GM12875 (cell line): Measurements from ENCODE around the gene NUDT12.

ENCODE experiments used
- H3K4me3 ChIP-seq: one replicate; pipeline ENCODE4 v1.5.1; 2011; ENCODE audit warnings: low read depth, low read length, control low read depth
- TF ChIP-seq, protein P1 (sequence below): IDR thresholded peaks from 2 replicates; pipeline ENCODE4 v1.5.1; 2011; ENCODE audit warnings: low read depth, mild to moderate bottlenecking, control low read depth, inconsistent platforms, low read length, moderate library complexity, borderline replicate concordance; ENCODE audit not compliant: insufficient read depth

NUDT12 gene

DNA sequence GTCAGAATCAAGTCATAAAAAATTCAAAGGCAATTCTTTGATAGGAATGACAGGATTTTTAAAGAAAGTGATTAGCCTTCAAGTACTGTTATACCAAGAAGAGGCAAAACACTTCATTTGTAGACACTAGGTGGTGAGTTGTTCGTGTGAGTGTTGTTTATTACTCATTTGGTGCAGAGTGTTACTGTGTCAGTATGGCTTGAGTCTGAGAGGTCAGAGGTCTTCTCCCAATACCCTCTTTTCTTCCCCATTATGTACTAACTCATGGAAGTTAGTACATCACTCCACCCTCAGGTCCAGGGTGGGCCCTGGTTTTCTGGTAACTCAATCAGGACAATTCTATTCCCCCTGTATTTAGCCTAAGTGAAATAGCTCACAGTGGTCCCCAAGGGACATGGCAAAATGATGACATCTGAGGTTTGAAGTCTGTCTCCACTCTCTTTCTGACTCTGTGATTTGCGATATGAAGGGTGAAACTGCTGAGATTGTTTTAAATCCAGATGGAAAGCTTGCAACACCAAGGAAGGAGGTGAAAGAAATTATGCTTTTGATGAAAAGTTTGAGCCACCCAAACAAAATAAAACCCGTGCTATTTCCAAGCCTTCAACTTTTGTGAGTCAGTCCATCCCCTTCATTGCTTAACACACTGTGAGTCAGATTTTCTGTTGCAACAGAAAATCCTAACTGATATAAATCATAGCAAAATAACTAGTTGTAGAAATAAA is 56.8 kb downstream of the NUDT12 start:
- no peak overlapping the region for H3K4me3 ChIP-seq
- TF ChIP-seq, protein P1, sequence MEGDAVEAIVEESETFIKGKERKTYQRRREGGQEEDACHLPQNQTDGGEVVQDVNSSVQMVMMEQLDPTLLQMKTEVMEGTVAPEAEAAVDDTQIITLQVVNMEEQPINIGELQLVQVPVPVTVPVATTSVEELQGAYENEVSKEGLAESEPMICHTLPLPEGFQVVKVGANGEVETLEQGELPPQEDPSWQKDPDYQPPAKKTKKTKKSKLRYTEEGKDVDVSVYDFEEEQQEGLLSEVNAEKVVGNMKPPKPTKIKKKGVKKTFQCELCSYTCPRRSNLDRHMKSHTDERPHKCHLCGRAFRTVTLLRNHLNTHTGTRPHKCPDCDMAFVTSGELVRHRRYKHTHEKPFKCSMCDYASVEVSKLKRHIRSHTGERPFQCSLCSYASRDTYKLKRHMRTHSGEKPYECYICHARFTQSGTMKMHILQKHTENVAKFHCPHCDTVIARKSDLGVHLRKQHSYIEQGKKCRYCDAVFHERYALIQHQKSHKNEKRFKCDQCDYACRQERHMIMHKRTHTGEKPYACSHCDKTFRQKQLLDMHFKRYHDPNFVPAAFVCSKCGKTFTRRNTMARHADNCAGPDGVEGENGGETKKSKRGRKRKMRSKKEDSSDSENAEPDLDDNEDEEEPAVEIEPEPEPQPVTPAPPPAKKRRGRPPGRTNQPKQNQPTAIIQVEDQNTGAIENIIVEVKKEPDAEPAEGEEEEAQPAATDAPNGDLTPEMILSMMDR, result no peak

DNA sequence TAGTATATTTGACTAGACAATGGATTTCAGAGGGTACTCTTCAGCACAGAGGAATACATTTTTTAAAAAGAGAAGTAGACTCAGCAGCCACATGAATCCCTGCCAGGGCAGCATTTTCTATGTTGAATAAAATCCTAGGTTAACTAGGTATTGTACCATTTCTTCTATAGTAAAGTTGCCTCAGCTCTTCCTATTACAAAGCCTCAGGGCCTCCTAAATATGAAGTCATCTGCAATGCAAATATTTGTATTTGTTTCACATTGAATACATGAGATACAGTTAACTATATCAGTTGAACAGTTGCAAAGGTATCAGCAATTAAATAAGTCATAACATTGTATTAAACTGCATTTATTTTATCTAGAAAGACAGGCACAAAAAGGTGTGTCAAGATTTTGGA is 59.5 kb downstream of the NUDT12 start:
- TF ChIP-seq, protein P1, result no peak

DNA sequence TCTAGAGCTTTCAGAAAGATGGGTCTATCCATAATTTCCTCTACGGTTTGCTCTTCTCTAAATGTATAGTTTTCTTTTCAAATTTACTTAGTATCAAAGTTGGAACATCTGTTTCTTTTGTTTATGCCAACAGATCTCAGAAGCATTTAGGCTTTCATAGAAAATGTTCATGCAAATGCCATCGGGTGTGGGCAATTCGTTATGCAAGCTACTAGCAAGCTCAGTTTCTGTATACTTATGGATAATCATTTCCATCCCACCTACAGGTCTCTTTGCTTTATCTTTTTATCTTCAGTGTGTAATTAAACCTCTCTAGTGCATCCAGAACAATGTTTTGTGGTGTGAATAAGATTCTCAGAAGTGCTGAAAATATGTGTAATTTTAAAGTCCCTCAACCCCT is 59.9 kb downstream of the NUDT12 start:
- H3K4me3 ChIP-seq, result no peak overlapping the region
- TF ChIP-seq, protein P1, result no peak

More for the DNA sequence above, 59.5 kb downstream of the NUDT12 start:
- H3K4me3 ChIP-seq, result no peak overlapping the region
